WTC11 (cell line): ENCODE results near the gene INS. TPM values are rescaled to one million over a fixed set of nuclear protein-coding genes. Genes with fewer than 3 reads are reported as not detected.

Experiments used
- ATAC-seq: fragments of 200-7000 bp; cut with Tn5 transposase; 2 replicates; pipeline ENCODE4 v1.10.0; 2021; ENCODE audit warnings: mild to moderate bottlenecking, moderate library complexity
- Bru-seq: library from RNA; stranded (reverse); fragments of 400-500 nt; gene quantifications from one replicate; lab custom pipeline; 2021; lab: Mats Ljungman, UMichigan
- CTCF ChIA-PET: fragments of 300-600 bp; sonication (Branson Sonifier 250); formaldehyde crosslinking; loops from one replicate; lab custom pipeline; 2021; ENCODE audit warnings: antibody characterized with exemption; lab: Charles Lee
- POLR2A ChIA-PET: fragments of 350-600 bp; sonication (Branson Sonifier 250); formaldehyde crosslinking; loops from one replicate; lab custom pipeline; 2021; ENCODE audit warnings: antibody characterized with exemption; lab: Charles Lee
- DNase-seq: peaks from one replicate; pipeline ENCODE4 v3.0.0; 2021; ENCODE audit warnings: low spot score
- H3K27ac Mint-ChIP-seq: 2 replicates; pipeline ENCODE4 v1.8.0; 2021; ENCODE audit warnings: mixed read lengths
- H3K27me3 Mint-ChIP-seq: 2 replicates; pipeline ENCODE4 v1.8.0; 2021; ENCODE audit warnings: low read depth, mild to moderate bottlenecking, moderate library complexity, mixed read lengths
- H3K36me3 Mint-ChIP-seq: 2 replicates; pipeline ENCODE4 v1.8.0; 2021; ENCODE audit warnings: mixed read lengths
- H3K4me1 Mint-ChIP-seq: 2 replicates; pipeline ENCODE4 v1.8.0; 2022; ENCODE audit warnings: mixed read lengths
- H3K4me3 Mint-ChIP-seq: 2 replicates; pipeline ENCODE4 v1.8.0; 2021; ENCODE audit warnings: mild to moderate bottlenecking, moderate library complexity, mixed read lengths
- H3K9me3 Mint-ChIP-seq: 2 replicates; pipeline ENCODE4 v1.8.0; 2021; ENCODE audit warnings: mixed read lengths
- AFF4 ChIP-seq: sonication (generic); formaldehyde crosslinking; IDR thresholded peaks from 2 replicates; pipeline ENCODE4 v1.8.1; 2023; ENCODE audit warnings: mild to moderate bottlenecking, missing genetic modification reagents, borderline replicate concordance
- CREM ChIP-seq: sonication (generic); formaldehyde crosslinking; IDR thresholded peaks from 2 replicates; pipeline ENCODE4 v1.8.1; 2022; ENCODE audit warnings: mild to moderate bottlenecking, missing genetic modification reagents, moderate library complexity
- E2F1 ChIP-seq: sonication (generic); formaldehyde crosslinking; IDR thresholded peaks from 2 replicates; pipeline ENCODE4 v1.8.0; 2022; ENCODE audit warnings: mild to moderate bottlenecking, missing genetic modification reagents
- EMX1 ChIP-seq: fragments of 250-450 bp; sonication (Bioruptor Pico); IDR thresholded peaks from 2 replicates; pipeline ENCODE4 v1.8.0; 2021; ENCODE audit warnings: mild to moderate bottlenecking
- ERG ChIP-seq: fragments of 250-450 bp; sonication (Bioruptor Pico); IDR thresholded peaks from 2 replicates; pipeline ENCODE4 v1.8.0; 2021; ENCODE audit warnings: mild to moderate bottlenecking
- ESRRA ChIP-seq: sonication (generic); formaldehyde crosslinking; IDR thresholded peaks from 2 replicates; pipeline ENCODE4 v1.8.1; 2022; ENCODE audit warnings: mild to moderate bottlenecking, missing genetic modification reagents, borderline replicate concordance
- FOXK1 ChIP-seq: sonication (generic); formaldehyde crosslinking; IDR thresholded peaks from 2 replicates; pipeline ENCODE4 v1.8.0; 2022; ENCODE audit warnings: mild to moderate bottlenecking, moderate library complexity, missing genetic modification reagents
- GTF2I ChIP-seq: fragments of 250-450 bp; sonication (Bioruptor Pico); conservative IDR thresholded peaks from 2 replicates; pipeline ENCODE4 v1.4.0; 2021; ENCODE audit warnings: mild to moderate bottlenecking
- HMGA2 ChIP-seq: fragments of 250-450 bp; sonication (Bioruptor Pico); IDR thresholded peaks from 2 replicates; pipeline ENCODE4 v1.4.0; 2021; ENCODE audit warnings: mild to moderate bottlenecking, moderate library complexity
- HMGXB4 ChIP-seq: sonication (generic); formaldehyde crosslinking; IDR thresholded peaks from 2 replicates; pipeline ENCODE4 v1.8.1; 2023; ENCODE audit warnings: mild to moderate bottlenecking, moderate library complexity, missing genetic modification reagents
- MAX ChIP-seq: sonication (generic); formaldehyde crosslinking; IDR thresholded peaks from 2 replicates; pipeline ENCODE4 v1.8.0; 2022; ENCODE audit warnings: mild to moderate bottlenecking, missing genetic modification reagents
- MYBL2 ChIP-seq: sonication (generic); formaldehyde crosslinking; IDR thresholded peaks from 2 replicates; pipeline ENCODE4 v1.8.1; 2023; ENCODE audit warnings: mild to moderate bottlenecking, moderate library complexity, missing genetic modification reagents
- NFE2L1 ChIP-seq: sonication (generic); formaldehyde crosslinking; IDR thresholded peaks from 2 replicates; pipeline ENCODE4 v1.8.1; 2023; ENCODE audit warnings: missing genetic modification reagents
- RELA ChIP-seq: sonication (generic); formaldehyde crosslinking; IDR thresholded peaks from 2 replicates; pipeline ENCODE4 v1.8.1; 2022; ENCODE audit warnings: missing genetic modification reagents, mild to moderate bottlenecking, borderline replicate concordance
- USF2 ChIP-seq: sonication (generic); formaldehyde crosslinking; IDR thresholded peaks from 2 replicates; pipeline ENCODE4 v1.8.1; 2023; ENCODE audit warnings: mild to moderate bottlenecking, missing genetic modification reagents, moderate library complexity
- ZNF121 ChIP-seq: sonication (generic); formaldehyde crosslinking; IDR thresholded peaks from 2 replicates; pipeline ENCODE4 v1.8.0; 2023; ENCODE audit warnings: missing genetic modification reagents
- ZNF317 ChIP-seq: sonication (generic); formaldehyde crosslinking; IDR thresholded peaks from 2 replicates; pipeline ENCODE4 v1.8.1; 2023; ENCODE audit warnings: low read depth, mild to moderate bottlenecking, moderate library complexity, missing genetic modification reagents, borderline replicate concordance
- long read RNA-seq, 3 experiments: library from RNA in 1 of 3; library from capped mRNA in 1 of 3; library from polyadenylated mRNA in 1 of 3; unstranded in 2 of 3; stranded (forward) in 1 of 3; transcript quantifications; one replicate each; pipeline ENCODE4 v2.0.0, GENCODE V29; 2021
- total RNA-seq: library from RNA; stranded (reverse); gene quantifications from 3 replicates; pipeline ENCODE4 v1.2.3, GENCODE V29; 2021
- TF ChIP-seq, protein P1 (sequence below): fragments of 250-450 bp; sonication (Bioruptor Pico); IDR thresholded peaks from 2 replicates; pipeline ENCODE4 v1.9.0; 2021; ENCODE audit warnings: mild to moderate bottlenecking
- TF ChIP-seq, protein P2 (sequence below): sonication (generic); formaldehyde crosslinking; IDR thresholded peaks from 2 replicates; pipeline ENCODE4 v1.8.1; 2022; ENCODE audit warnings: mild to moderate bottlenecking, missing genetic modification reagents, moderate library complexity, borderline replicate concordance

INS gene
- total RNA-seq (0.44 to 0.62 TPM in 2 of 3 replicates, not detected in the other), Bru-seq, nascent RNA (not detected)
- long read RNA-seq, experiment 1 = 0 reads
- long read RNA-seq, experiment 2 = 0 reads
- long read RNA-seq, experiment 3 = 0 reads

DNA sequence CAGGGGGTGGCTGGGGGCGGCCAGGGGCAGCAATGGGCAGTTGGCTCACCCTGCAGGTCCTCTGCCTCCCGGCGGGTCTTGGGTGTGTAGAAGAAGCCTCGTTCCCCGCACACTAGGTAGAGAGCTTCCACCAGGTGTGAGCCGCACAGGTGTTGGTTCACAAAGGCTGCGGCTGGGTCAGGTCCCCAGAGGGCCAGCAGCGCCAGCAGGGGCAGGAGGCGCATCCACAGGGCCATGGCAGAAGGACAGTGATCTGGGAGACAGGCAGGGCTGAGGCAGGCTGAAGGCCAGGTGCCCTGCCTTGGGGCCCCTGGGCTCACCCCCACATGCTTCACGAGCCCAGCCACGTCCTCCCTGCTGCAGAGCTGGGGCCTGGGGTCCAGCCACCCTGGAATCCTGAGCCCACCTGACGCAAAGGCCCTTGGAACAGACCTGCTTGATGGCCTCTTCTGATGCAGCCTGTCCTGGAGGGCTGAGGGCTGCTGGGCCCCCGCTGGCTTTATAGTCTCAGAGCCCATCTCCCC is at the start of gene INS:
Gene INS (minus strand): TSS at position 474 of the 524 bp plus-strand sequence. CDS start 238 bp downstream, at position 236.
- DNase-seq = no peak
- H3K36me3 Mint-ChIP-seq = no peaks in the 10 kb centered on the region
- no peaks in the 10 kb centered on the region for H3K27me3 Mint-ChIP-seq
- POLR2A ChIA-PET = no interaction called here
- H3K4me3 Mint-ChIP-seq = no peak within 1 kb of the TSS
- H3K27ac Mint-ChIP-seq = no peak within 1 kb of the TSS
- no peak for TF ChIP-seq GTF2I (CRISPR knock-in tag)
- TF ChIP-seq MAX = no peak
- TF ChIP-seq ZNF317 = no peak
- no peaks in the 10 kb centered on the region for H3K9me3 Mint-ChIP-seq
- ATAC-seq = no peak
- no peaks in the 10 kb centered on the region for H3K4me1 Mint-ChIP-seq
- CTCF ChIA-PET = interaction anchor here (2.5 to 18.6 kb wide), 2 partner anchors 10 to 130 kb away, joined by 13 to 761 read pairs; no protein-coding TSS in a partner anchor

GRCh38 chr11:2210366-2211112 is 49.5 kb upstream of the INS start:
- ChIA-PET CTCF (interaction anchor here (1.7 kb wide), 2 partner anchors 12 to 210 kb away, joined by 4 to 6 read pairs; no protein-coding TSS in a partner anchor), POLR2A (no interaction called here)
- H3K27ac Mint-ChIP-seq = no peak overlapping the region
- no peak overlapping the region for H3K4me3 Mint-ChIP-seq
- no peaks in the 10 kb centered on the region for H3K36me3 Mint-ChIP-seq
- no peak for DNase-seq
- no peaks in the 10 kb centered on the region for H3K9me3 Mint-ChIP-seq
- TF ChIP-seq ERG (CRISPR knock-in tag) = no peak
- TF ChIP-seq NFE2L1 (CRISPR knock-in tag) = no peak
- no peak for TF ChIP-seq EMX1
- TF ChIP-seq, protein P1, sequence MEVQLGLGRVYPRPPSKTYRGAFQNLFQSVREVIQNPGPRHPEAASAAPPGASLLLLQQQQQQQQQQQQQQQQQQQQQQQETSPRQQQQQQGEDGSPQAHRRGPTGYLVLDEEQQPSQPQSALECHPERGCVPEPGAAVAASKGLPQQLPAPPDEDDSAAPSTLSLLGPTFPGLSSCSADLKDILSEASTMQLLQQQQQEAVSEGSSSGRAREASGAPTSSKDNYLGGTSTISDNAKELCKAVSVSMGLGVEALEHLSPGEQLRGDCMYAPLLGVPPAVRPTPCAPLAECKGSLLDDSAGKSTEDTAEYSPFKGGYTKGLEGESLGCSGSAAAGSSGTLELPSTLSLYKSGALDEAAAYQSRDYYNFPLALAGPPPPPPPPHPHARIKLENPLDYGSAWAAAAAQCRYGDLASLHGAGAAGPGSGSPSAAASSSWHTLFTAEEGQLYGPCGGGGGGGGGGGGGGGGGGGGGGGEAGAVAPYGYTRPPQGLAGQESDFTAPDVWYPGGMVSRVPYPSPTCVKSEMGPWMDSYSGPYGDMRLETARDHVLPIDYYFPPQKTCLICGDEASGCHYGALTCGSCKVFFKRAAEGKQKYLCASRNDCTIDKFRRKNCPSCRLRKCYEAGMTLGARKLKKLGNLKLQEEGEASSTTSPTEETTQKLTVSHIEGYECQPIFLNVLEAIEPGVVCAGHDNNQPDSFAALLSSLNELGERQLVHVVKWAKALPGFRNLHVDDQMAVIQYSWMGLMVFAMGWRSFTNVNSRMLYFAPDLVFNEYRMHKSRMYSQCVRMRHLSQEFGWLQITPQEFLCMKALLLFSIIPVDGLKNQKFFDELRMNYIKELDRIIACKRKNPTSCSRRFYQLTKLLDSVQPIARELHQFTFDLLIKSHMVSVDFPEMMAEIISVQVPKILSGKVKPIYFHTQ = no peak
- no peak for TF ChIP-seq MYBL2 (CRISPR knock-in tag)
- TF ChIP-seq HMGA2 (CRISPR knock-in tag) = no peak
- no peak for TF ChIP-seq ESRRA (CRISPR knock-in tag)
- TF ChIP-seq ZNF121 (CRISPR knock-in tag) = no peak
- TF ChIP-seq FOXK1 (CRISPR knock-in tag) = no peak
- TF ChIP-seq CREM = no peak
- TF ChIP-seq, protein P2, sequence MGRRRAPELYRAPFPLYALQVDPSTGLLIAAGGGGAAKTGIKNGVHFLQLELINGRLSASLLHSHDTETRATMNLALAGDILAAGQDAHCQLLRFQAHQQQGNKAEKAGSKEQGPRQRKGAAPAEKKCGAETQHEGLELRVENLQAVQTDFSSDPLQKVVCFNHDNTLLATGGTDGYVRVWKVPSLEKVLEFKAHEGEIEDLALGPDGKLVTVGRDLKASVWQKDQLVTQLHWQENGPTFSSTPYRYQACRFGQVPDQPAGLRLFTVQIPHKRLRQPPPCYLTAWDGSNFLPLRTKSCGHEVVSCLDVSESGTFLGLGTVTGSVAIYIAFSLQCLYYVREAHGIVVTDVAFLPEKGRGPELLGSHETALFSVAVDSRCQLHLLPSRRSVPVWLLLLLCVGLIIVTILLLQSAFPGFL (CRISPR knock-in tag) = no peak
- no peak for TF ChIP-seq RELA
- TF ChIP-seq HMGXB4 = no peak
- no peak for TF ChIP-seq USF2 (CRISPR knock-in tag)
- no peak for TF ChIP-seq ZNF317
- no peak for TF ChIP-seq AFF4 (CRISPR knock-in tag)
- no peak for TF ChIP-seq E2F1 (CRISPR knock-in tag)
- TF ChIP-seq, all 79 proteins: peak for 0
- H3K4me1 Mint-ChIP-seq = peaks cover 17% of the 10 kb centered on the region
- ATAC-seq = no peak
- peaks cover 26% of the 10 kb centered on the region for H3K27me3 Mint-ChIP-seq
